Thoracic aorta (tissue), 2 donors: ENCODE results near the gene CYB5A. TPM values are rescaled to one million over a fixed set of nuclear protein-coding genes. Genes with fewer than 3 reads are reported as not detected.

Experiments
- ATAC-seq: fragments of 150-250 bp; one replicate; pipeline ENCODE4 v1.8.0; 2017; ENCODE audit warnings: low read depth; ENCODE audit not compliant: insufficient number of reproducible peaks, low FRiP score
- DNase-seq: peaks from one replicate; pipeline ENCODE4 v3.0.0-alpha.2; 2020; ENCODE audit warnings: low spot score
- H3K27ac ChIP-seq, 2 donors: fragments of 200-600 bp; sonication (generic); 1 replicate in 1 of 2; 2 replicates in 1 of 2; pipeline ENCODE4 v1.5.1; 2016; ENCODE audit warnings: mild to moderate bottlenecking in 2 of 2, moderate library complexity in 2 of 2
- H3K27me3 ChIP-seq: fragments of 200-600 bp; sonication (generic); replicated peaks from 2 replicates; pipeline ENCODE4 v1.6.0; 2016; ENCODE audit warnings: mild to moderate bottlenecking; ENCODE audit not compliant: insufficient read depth
- H3K36me3 ChIP-seq: fragments of 200-600 bp; sonication (generic); one replicate; pipeline ENCODE4 v1.5.1; 2016
- H3K4me1 ChIP-seq, 2 donors: fragments of 200-600 bp; sonication (generic); 1 replicate in 1 of 2; 2 replicates in 1 of 2; pipeline versions ENCODE4 v1.5.1 to v1.6.0; 2016; ENCODE audit warnings: low read depth in 2 of 2, mild to moderate bottlenecking in 1 of 2; ENCODE audit not compliant: control insufficient read depth in 1 of 2
- H3K4me3 ChIP-seq: fragments of 200-600 bp; sonication (generic); 2 replicates; pipeline ENCODE4 v1.5.1; 2016; ENCODE audit warnings: mild to moderate bottlenecking
- H3K9me3 ChIP-seq: fragments of 200-600 bp; sonication (generic); 2 replicates; pipeline ENCODE4 v1.5.1; 2016
- total RNA-seq, 2 donors: library from RNA; depleted of rRNA; stranded (reverse); fragments of >200 nt; gene quantifications; one replicate each; pipeline versions ENCODE4 v1.1.0 to v1.2.3, GENCODE V29; 2016
- TF ChIP-seq, protein P1 (sequence below): fragments of 200-600 bp; sonication (generic); IDR thresholded peaks from one replicate; pipeline ENCODE4 v1.5.1; 2019; ENCODE audit warnings: antibody characterized with exemption

CYB5A gene, protein sequence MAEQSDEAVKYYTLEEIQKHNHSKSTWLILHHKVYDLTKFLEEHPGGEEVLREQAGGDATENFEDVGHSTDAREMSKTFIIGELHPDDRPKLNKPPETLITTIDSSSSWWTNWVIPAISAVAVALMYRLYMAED
- total RNA-seq, result 100 to 1,000 TPM in 1 of 2 donors, 10 to 100 TPM in 1; 57.0 to 121 TPM

DNA sequence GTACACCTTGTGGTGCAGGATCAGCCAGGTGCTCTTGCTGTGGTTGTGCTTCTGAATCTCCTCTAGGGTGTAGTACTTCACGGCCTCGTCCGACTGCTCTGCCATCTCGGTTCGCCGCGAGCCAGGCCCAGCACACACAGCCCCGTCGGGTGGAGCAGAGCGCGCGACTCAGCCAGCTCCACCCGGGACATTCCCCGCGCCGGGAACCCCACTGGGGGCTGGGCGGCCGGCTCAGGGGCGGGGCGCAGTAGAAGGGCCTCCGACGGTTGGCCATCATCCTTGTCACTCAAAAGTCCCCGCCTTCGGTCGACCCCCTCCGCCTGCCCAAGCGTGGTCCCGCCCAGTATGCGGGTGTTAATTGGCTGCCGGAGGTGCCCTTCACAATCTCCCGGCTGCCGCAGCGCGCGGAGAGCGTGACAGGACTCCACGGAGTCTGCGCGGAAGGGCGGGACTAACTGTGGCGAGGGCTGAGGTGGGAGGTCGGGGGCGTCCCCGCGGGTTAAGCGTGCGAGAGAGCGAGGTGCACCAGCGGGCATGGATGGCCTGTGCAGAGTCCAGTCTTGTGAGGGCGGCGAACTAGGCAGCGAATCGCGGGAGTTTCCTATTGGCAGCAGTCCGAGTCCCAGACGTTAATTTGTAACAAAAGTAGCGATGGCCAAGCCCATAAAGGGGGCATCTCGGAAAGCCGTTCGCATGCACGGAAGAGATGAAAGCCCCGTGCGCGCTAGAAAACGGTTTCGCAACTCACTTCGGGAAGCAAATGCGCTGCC lies at the start of gene CYB5A:
Gene CYB5A (minus strand): TSS at position 193 of the 770 bp plus-strand sequence. CDS start 88 bp downstream, at position 105.
- peak; percentile 98 for ATAC-seq
- Histone ChIP-seq H3K27me3 (no peaks in the 10 kb centered on the region), H3K27ac (peak within 1 kb of the TSS; percentile 24 to 33), H3K9me3 (no peaks in the 10 kb centered on the region), H3K4me3 (peak within 1 kb of the TSS; percentile 98), H3K36me3 (no peaks in the 10 kb centered on the region), H3K4me1 (peaks cover 5 to 23% of the 10 kb centered on the region in 2 donors)
- DNase-seq, result peak; percentile 89
- TF ChIP-seq, protein P1, sequence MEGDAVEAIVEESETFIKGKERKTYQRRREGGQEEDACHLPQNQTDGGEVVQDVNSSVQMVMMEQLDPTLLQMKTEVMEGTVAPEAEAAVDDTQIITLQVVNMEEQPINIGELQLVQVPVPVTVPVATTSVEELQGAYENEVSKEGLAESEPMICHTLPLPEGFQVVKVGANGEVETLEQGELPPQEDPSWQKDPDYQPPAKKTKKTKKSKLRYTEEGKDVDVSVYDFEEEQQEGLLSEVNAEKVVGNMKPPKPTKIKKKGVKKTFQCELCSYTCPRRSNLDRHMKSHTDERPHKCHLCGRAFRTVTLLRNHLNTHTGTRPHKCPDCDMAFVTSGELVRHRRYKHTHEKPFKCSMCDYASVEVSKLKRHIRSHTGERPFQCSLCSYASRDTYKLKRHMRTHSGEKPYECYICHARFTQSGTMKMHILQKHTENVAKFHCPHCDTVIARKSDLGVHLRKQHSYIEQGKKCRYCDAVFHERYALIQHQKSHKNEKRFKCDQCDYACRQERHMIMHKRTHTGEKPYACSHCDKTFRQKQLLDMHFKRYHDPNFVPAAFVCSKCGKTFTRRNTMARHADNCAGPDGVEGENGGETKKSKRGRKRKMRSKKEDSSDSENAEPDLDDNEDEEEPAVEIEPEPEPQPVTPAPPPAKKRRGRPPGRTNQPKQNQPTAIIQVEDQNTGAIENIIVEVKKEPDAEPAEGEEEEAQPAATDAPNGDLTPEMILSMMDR, result peak; percentile 13

DNA sequence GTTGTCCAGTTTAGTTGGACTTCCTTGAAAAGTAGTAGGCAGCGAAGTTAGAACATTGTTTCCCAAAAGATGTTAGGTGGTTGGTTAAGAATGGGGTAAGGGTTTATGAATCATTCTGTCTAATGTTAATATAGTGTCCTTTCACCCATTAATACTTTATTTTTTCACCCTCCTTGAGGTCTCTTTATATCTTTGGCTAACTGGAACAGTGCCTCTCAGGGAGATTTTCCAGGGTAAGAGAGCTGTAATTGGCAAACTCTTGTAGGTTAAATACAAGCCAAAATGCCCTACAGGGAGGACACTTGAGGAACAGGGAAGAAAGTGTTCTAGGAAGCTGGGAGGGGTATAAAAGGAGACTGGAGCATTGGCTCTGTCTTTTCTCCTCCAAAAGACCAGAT lies 46.1 kb upstream of the CYB5A start:
- no peak for ATAC-seq
- TF ChIP-seq, protein P1, result no peak
- no peak for DNase-seq
- Histone ChIP-seq H3K27ac (no peak overlapping the region), H3K27me3 (no peaks in the 10 kb centered on the region), H3K4me3 (no peak overlapping the region), H3K9me3 (no peaks in the 10 kb centered on the region), H3K36me3 (no peaks in the 10 kb centered on the region), H3K4me1 (no peaks in the 10 kb centered on the region)

DNA sequence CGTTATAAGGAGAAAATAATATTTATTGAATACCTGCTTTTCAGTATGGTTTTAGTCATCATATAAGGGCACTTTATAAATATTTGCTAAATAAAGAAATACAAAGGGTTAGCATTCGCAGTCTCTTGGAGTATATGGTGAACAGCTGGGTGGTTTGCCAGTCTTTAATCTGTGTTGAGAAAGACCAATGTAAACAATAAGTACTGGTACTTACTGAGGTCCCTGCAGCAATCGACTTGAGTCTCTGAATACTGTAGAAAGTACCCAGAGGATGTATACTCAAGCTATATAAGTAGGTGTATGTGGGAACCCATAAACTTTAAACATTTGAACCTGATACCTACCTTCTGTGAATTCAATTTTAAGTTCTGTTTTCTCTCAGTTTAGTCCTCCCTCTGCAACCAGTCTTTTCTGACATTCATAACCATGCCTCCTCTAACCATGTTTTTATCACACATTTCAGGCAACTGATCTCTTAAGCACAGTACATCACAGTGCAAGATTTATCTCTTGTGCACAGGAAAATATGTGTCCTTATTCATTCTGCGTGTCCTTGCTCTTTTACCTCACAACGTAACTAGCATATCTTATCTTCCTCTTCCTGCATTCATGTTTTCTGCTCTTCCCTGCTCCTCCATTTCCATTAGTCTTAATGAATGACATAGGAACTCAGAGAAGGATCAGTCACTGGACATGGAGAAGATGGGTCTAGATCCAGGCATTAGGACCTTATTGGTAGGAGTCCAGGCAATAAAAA lies 45.6 kb upstream of the CYB5A start:
- Histone ChIP-seq H3K9me3 (no peaks in the 10 kb centered on the region), H3K4me1 (no peaks in the 10 kb centered on the region), H3K36me3 (no peaks in the 10 kb centered on the region), H3K27ac (no peak overlapping the region), H3K4me3 (no peak overlapping the region), H3K27me3 (no peaks in the 10 kb centered on the region)
- TF ChIP-seq, protein P1, result no peak
- DNase-seq (no peak), ATAC-seq (no peak)

DNA sequence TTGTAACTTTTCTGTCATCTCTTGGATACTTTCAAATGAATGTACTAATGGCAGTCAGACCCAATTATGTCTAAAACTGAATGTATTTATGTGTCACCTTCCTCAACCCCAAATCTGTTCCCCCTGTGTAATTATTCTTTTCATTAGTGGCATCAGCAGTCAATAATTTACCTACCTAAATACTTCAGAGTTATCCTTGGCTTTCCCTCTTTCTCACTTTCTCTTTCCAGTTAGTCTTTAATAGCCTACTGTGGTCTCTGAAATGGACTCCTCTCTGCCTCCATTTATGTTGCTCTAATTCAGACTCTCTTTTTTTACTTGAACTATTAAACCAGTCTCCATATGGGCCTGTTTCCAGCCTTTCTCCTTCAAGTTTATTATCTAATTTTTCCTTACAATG lies 44.9 kb upstream of the CYB5A start:
- H3K4me1 ChIP-seq, result no peaks in the 10 kb centered on the region
- ATAC-seq, result no peak

More for the DNA sequence above, 44.9 kb upstream of the CYB5A start:
- Histone ChIP-seq H3K27ac (no peak overlapping the region), H3K9me3 (no peaks in the 10 kb centered on the region), H3K27me3 (no peaks in the 10 kb centered on the region), H3K36me3 (no peaks in the 10 kb centered on the region), H3K4me3 (no peak overlapping the region)
- TF ChIP-seq, protein P1, result no peak
- DNase-seq, result no peak
